IPS-18a (cell line): ENCODE results near the gene TRAF2.

Experiments used
- H3K27ac ChIP-seq: one replicate; pipeline ENCODE4 v1.5.1; 2013; ENCODE audit warnings: low read length
- H3K27me3 ChIP-seq: one replicate; pipeline ENCODE4 v1.6.1; 2013; ENCODE audit warnings: mild to moderate bottlenecking, low read length; ENCODE audit not compliant: control insufficient read depth, insufficient read depth
- H3K36me3 ChIP-seq: one replicate; pipeline ENCODE4 v1.6.1; 2013; ENCODE audit warnings: low read depth, low read length; ENCODE audit not compliant: control insufficient read depth
- H3K4me1 ChIP-seq: one replicate; pipeline ENCODE4 v1.6.1; 2013; ENCODE audit warnings: low read depth, low read length; ENCODE audit not compliant: control insufficient read depth
- H3K4me3 ChIP-seq: one replicate; pipeline ENCODE4 v1.5.1; 2013; ENCODE audit warnings: low read length
- H3K9ac ChIP-seq: one replicate; pipeline ENCODE4 v1.6.1; 2013; ENCODE audit warnings: mild to moderate bottlenecking, low read length, moderate library complexity
- H3K9me3 ChIP-seq: one replicate; pipeline ENCODE4 v1.6.1; 2013; ENCODE audit warnings: low read depth, low read length; ENCODE audit not compliant: control insufficient read depth

Gene TRAF2

DNA sequence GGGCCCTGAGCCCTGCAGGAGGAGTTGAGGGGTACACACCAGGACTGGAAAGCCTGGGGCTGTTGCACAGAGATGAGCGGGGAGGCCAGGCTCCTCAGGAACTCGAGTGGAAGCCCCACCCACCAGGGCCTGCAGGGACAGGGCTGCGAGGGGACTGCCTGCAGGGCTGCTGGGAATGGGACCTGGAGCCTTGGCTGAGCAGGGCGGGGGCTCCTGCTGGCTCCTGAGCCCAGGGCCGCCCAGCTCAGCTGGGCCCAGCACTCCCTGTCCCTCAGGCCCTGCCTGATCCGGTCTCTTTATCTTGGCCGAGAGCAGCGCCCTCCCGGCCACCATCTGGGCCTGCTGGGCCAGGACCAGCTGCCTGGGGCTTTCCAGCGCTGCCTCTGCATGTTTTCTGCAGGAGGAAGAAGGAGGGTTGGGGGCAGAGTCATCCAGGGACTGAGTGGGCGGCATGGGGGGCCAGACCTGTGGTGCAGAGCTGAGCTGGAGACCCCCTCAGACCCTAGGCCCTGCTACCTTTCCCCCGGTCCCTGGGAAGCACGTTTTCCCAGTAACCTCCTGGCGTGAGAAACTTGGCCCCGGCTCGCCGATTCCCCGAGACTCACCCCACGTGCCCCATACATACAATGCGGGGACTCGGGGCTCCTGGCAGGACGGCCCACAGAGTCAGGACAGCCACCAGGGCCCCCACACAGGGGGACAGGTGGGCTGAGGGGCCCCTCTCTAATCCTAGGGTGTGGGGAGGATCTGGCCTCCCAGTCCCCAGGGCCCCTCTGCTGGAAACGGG, 75.2 kb downstream of the TRAF2 start:
- Histone ChIP-seq H3K36me3 (no peaks in the 10 kb centered on the region), H3K27ac (no peak overlapping the region), H3K4me3 (no peak overlapping the region), H3K9ac (no peak overlapping the region), H3K4me1 (no peaks in the 10 kb centered on the region), H3K9me3 (no peaks in the 10 kb centered on the region), H3K27me3 (no peaks in the 10 kb centered on the region)

DNA sequence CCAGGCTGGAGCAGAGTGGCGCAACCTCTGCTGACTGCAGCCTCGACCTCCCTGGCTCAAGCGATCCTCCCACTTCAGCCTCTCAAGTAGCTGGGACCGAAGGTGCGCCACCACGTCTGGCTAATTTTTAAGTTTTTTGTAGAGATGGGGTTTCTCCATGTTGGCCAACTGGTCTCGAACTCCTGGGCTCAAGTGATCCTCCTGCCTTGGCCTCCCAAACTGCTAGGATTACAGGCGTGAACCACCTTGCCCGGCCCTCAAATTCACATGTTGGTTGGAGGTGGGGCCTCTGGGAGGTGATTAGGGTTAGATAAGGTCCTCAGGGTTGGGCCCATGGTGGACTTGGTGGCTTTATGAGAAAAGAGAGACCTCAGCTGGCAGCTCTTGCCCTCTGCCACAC, 75.8 kb downstream of the TRAF2 start:
- Histone ChIP-seq H3K27me3 (no peaks in the 10 kb centered on the region), H3K4me3 (no peak overlapping the region), H3K36me3 (no peaks in the 10 kb centered on the region), H3K4me1 (no peaks in the 10 kb centered on the region), H3K9ac (no peak overlapping the region), H3K27ac (no peak overlapping the region), H3K9me3 (no peaks in the 10 kb centered on the region)

DNA sequence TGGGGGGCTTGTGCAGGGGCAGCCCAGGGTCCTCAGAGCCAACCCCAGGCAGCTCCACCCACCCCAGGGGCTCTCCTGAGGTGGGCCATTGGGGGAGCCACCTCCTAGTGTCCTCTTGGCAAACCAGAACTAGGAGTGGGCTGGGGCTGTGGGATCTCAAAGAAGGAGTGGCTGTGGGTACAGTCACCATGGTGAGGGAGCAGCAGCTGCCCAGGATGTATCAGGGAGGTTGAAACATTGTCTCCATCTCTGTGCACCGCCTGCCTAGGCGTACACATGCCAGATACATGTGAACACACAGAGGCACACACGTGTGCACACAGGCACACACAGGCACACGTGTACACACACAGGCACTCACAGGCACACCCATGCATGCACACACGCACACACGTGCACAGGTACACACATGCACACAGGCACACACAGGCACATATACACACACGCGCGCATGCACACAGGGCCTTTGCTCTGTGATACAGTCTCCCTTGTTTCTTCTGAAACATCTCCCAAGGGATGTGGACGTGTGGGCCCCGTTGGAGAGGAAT, 76.5 kb downstream of the TRAF2 start:
- H3K4me3 ChIP-seq, result no peak overlapping the region
- no peak overlapping the region for H3K27ac ChIP-seq
- no peak overlapping the region for H3K9ac ChIP-seq
- no peaks in the 10 kb centered on the region for H3K36me3 ChIP-seq
- H3K27me3 ChIP-seq, result no peaks in the 10 kb centered on the region
- no peaks in the 10 kb centered on the region for H3K9me3 ChIP-seq
- H3K4me1 ChIP-seq, result no peaks in the 10 kb centered on the region

DNA sequence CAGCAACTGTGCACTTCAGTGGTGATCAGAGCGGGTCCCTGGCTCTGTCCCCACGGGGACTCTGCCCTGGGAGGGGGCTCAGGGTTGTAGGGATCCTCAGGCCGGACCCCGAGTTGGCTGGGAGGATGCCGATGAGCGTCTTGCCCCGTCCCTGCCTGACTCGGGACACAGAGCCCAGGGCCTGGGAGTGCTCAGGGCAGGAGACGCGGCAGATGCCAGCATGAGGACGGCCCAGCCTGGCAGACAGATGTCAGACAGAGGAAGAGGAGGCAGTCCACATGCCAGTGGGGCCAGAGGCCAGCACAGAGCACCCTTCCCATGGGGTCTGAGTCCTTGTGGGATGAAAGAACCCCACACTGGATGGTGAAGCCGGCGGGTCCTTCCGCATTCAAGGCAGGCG, 77.0 kb downstream of the TRAF2 start:
- H3K36me3 ChIP-seq, result no peaks in the 10 kb centered on the region
- H3K4me3 ChIP-seq, result no peak overlapping the region
- no peak overlapping the region for H3K27ac ChIP-seq
- no peaks in the 10 kb centered on the region for H3K27me3 ChIP-seq
- no peaks in the 10 kb centered on the region for H3K4me1 ChIP-seq
- H3K9ac ChIP-seq, result no peak overlapping the region
- H3K9me3 ChIP-seq, result no peaks in the 10 kb centered on the region

GRCh38 chr9:136963751-136964150, 77.4 kb downstream of the TRAF2 start:
- H3K36me3 ChIP-seq, result no peaks in the 10 kb centered on the region
- H3K4me1 ChIP-seq, result no peaks in the 10 kb centered on the region
- no peaks in the 10 kb centered on the region for H3K9me3 ChIP-seq
- no peak overlapping the region for H3K4me3 ChIP-seq
- no peak overlapping the region for H3K9ac ChIP-seq
- H3K27me3 ChIP-seq, result no peaks in the 10 kb centered on the region
- H3K27ac ChIP-seq, result no peak overlapping the region

DNA sequence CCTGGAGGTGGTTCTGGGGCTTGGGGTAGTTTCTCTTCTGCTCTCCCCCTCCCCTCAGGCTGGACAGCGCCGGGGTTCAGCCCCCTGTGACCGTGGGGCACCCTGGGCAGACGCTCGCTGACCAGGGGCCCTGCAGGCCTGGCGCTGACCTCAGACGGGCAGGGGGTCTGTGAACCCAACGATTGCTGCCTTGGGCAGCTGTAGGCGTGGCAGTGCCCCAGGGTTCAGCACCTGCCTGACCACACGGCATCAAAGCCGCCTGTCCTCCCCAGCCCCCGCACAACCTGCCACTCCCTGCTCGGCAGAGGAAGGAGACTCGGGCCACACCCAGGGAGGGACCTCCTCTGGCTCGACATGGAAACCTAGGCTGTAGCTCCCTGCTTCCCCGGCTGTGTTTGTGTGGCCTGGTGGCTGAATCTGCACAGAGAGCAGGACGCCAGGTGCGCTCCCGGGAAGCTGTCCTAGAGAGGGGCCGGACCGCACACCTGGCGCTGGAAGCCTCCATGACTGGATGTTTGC, 77.9 kb downstream of the TRAF2 start:
- Histone ChIP-seq H3K9ac (no peak overlapping the region), H3K27me3 (no peaks in the 10 kb centered on the region), H3K36me3 (no peaks in the 10 kb centered on the region), H3K4me3 (no peak overlapping the region), H3K9me3 (no peaks in the 10 kb centered on the region), H3K4me1 (no peaks in the 10 kb centered on the region), H3K27ac (no peak overlapping the region)

GRCh38 chr9:136964833-136965422, 78.6 kb downstream of the TRAF2 start:
- no peak overlapping the region for H3K4me3 ChIP-seq
- H3K4me1 ChIP-seq, result no peaks in the 10 kb centered on the region
- no peaks in the 10 kb centered on the region for H3K9me3 ChIP-seq
- no peak overlapping the region for H3K9ac ChIP-seq
- no peaks in the 10 kb centered on the region for H3K36me3 ChIP-seq
- H3K27ac ChIP-seq, result no peak overlapping the region
- no peaks in the 10 kb centered on the region for H3K27me3 ChIP-seq

DNA sequence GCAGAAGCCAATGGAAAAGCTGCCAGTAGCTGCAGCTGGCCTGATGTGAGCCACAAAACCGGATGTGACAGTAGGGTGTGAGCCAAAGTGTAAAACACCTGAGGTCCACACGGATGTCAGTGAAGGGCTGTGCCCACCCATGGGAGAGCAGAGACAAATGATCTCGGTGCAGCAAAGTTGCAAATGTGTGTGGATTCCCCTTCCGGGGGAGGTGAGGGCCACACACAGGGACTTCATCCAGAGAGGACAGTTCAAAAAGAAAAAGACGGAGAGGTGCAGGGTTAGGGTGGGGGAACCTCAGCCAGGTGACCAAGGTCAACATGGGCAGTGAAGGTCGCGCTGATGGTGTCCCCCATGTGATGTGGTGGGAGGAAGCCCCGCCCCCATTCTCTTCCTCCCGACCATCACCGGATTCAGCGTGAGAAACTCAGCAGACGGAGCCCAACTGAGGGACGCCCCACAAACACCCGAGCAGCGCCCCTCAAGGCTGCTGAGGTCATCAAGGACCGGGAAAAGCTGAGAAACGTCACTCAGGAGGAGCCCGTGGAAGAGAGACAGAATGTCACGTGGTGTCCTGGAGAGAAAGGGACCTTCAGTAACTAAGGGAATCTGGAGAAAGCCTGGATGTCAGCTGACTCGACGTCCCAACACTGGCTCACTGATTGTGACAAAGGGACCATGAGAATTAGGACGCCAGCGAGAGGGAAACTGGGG, 79.6 kb downstream of the TRAF2 start:
- Histone ChIP-seq H3K9ac (no peak overlapping the region), H3K4me1 (no peaks in the 10 kb centered on the region), H3K4me3 (no peak overlapping the region)

GRCh38 chr9:136968333-136969127, 82.2 kb downstream of the TRAF2 start:
- Histone ChIP-seq H3K27me3 (no peaks in the 10 kb centered on the region), H3K4me3 (no peak overlapping the region), H3K27ac (no peak overlapping the region), H3K4me1 (no peaks in the 10 kb centered on the region), H3K9ac (no peak overlapping the region), H3K36me3 (no peaks in the 10 kb centered on the region), H3K9me3 (no peaks in the 10 kb centered on the region)

More for the DNA sequence above, 79.6 kb downstream of the TRAF2 start:
- H3K9me3 ChIP-seq, result no peaks in the 10 kb centered on the region
- no peaks in the 10 kb centered on the region for H3K36me3 ChIP-seq
- no peak overlapping the region for H3K27ac ChIP-seq
- no peaks in the 10 kb centered on the region for H3K27me3 ChIP-seq

DNA sequence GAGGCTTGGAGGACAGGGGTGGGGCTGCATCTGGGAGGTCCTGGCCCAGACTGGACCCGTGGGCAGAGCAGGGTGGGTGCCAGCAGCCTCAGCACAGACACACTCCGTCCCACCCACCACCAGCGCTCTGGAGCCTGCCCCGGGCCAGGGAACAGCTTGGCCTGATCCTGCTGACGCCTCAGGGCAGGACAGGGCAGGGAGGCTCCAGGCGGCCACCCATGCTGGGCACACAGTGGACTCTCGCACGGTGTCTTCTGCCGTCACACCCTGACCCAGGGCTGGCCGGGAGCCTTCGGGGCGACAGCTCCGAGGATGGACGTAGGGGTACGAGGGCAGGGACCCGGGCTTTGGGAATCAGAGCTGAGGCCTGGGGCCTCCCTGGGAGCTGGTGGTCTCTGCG, 82.8 kb downstream of the TRAF2 start:
- Histone ChIP-seq H3K9ac (no peak overlapping the region), H3K4me1 (no peaks in the 10 kb centered on the region), H3K4me3 (no peak overlapping the region), H3K27me3 (no peaks in the 10 kb centered on the region), H3K27ac (no peak overlapping the region), H3K36me3 (no peaks in the 10 kb centered on the region), H3K9me3 (no peaks in the 10 kb centered on the region)

DNA sequence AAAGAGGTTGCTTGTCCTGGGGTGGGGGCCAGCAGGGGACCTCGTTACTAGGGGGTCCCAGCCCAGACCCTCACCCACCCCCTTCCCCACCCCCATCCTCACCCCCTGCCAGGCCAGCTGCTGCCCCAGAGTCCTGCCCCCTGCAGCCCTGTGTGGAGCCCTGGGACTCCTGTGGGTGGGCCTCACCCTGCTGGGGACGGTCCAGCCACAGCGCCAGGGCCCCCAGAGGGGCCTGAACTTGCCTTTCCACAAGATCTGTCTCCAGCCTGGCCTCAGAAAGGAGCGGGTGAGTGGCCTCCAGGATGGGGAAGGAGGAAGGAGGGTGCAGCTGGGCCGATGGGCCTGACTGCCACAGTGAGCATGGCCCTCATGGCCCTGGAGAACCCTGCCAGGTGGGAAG, 83.5 kb downstream of the TRAF2 start:
- no peaks in the 10 kb centered on the region for H3K27me3 ChIP-seq
- no peaks in the 10 kb centered on the region for H3K9me3 ChIP-seq
- no peaks in the 10 kb centered on the region for H3K4me1 ChIP-seq
- H3K4me3 ChIP-seq, result no peak overlapping the region
- no peak overlapping the region for H3K27ac ChIP-seq
- no peak overlapping the region for H3K9ac ChIP-seq
- H3K36me3 ChIP-seq, result no peaks in the 10 kb centered on the region
